GM18505 (cell line): ENCODE results near the gene TOR1AIP1.
A peak's percentile ranks its signal among the peaks of the same experiment; 100 is the strongest.
"Not testable (repeated sequence)": the region's sequence is repeated elsewhere in the genome, so short reads cannot be mapped to it uniquely, and the experiment has no call there.

Experiments
- ATAC-seq: cut with Tn5 transposase; IDR thresholded peaks from one replicate; pipeline ENCODE4 v1.9.1; 2021; ENCODE audit not compliant: unreplicated experiment
- POLR2A ChIP-seq: IDR thresholded peaks from 4 replicates; pipeline ENCODE4 v1.6.1; 2011; ENCODE audit warnings: borderline replicate concordance; ENCODE audit not compliant: insufficient read depth, insufficient read length; ENCODE audit errors: extremely low read depth

TOR1AIP1 gene

GRCh38 chr1:179937668-179938254 lies 55.7 kb downstream of the TOR1AIP1 start:
- no peak for TF ChIP-seq POLR2A
- ATAC-seq, result no peak

GRCh38 chr1:179938752-179939151 lies 56.7 kb downstream of the TOR1AIP1 start:
- no peak for TF ChIP-seq POLR2A
- no peak for ATAC-seq

GRCh38 chr1:179939941-179940340 lies 57.9 kb downstream of the TOR1AIP1 start:
- no peak for TF ChIP-seq POLR2A
- ATAC-seq, result no peak

GRCh38 chr1:179941454-179941853 lies 59.4 kb downstream of the TOR1AIP1 start:
- TF ChIP-seq POLR2A, result no peak
- ATAC-seq, result no peak

GRCh38 chr1:179950651-179951050 lies 68.6 kb downstream of the TOR1AIP1 start:
- no peak for ATAC-seq
- TF ChIP-seq POLR2A, result no peak

- no peak for TF ChIP-seq POLR2A
- ATAC-seq, result no peak
Measured at GRCh38 chr1:179951383-179952144, 69.5 kb downstream of the TOR1AIP1 start.

- no peak for TF ChIP-seq POLR2A
- no peak for ATAC-seq
Measured at GRCh38 chr1:179952186-179952585, 70.1 kb downstream of the TOR1AIP1 start.

GRCh38 chr1:179953974-179954492 lies 71.9 kb downstream of the TOR1AIP1 start:
- peak; percentile 77 for TF ChIP-seq POLR2A
- peak; percentile 10 for ATAC-seq

- ATAC-seq, result peak; percentile 91
- TF ChIP-seq POLR2A, result peak; percentile 94
Measured at GRCh38 chr1:179954493-179955286, 72.6 kb downstream of the TOR1AIP1 start, which contains the start of gene CEP350. Gene CEP350, plus strand, starts transcription at chr1:179954810. Its CDS starts 31,372 bp downstream, at chr1:179986182.

GRCh38 chr1:179955287-179955680 lies 73.2 kb downstream of the TOR1AIP1 start:
- ATAC-seq, result no peak
- no peak for TF ChIP-seq POLR2A

- no peak for ATAC-seq
- no peak for TF ChIP-seq POLR2A
Measured at GRCh38 chr1:179955731-179956130, 73.6 kb downstream of the TOR1AIP1 start.

GRCh38 chr1:179958359-179958758 lies 76.3 kb downstream of the TOR1AIP1 start:
- ATAC-seq, result no peak
- TF ChIP-seq POLR2A, result no peak

GRCh38 chr1:179962168-179962567 lies 80.1 kb downstream of the TOR1AIP1 start:
- ATAC-seq, result not testable (repeated sequence)
